OCI-LY3 (cell line): Measurements from ENCODE around the gene PTTG1IP.

Experiments
- H2AFZ ChIP-seq: fragments of 200-600, 300-600 bp; shearing (Covaris generic); 2 replicates; pipeline ENCODE4 v1.6.0; 2014; ENCODE audit warnings: antibody characterized with exemption, low read depth, low read length
- H3K27ac ChIP-seq: fragments of 200-600, 300-600 bp; sonication (generic); 2 replicates; pipeline ENCODE4 v1.5.1; 2014; ENCODE audit warnings: mild to moderate bottlenecking, low read length, moderate library complexity, mixed read lengths
- H3K27me3 ChIP-seq: fragments of 200-600, 300-600 bp; sonication (generic); 2 replicates; pipeline ENCODE4 v1.6.1; 2014; ENCODE audit warnings: low read depth, low read length, mixed read lengths
- H3K36me3 ChIP-seq: fragments of 200-600, 300-600 bp; sonication (generic); replicated peaks from 2 replicates; pipeline ENCODE3; 2014; ENCODE audit warnings: low read depth, low read length, mixed read lengths
- H3K4me1 ChIP-seq: fragments of 300-600, 200-600 bp; sonication (generic); 2 replicates; pipeline ENCODE4 v1.6.1; 2014; ENCODE audit warnings: low read length, mixed read lengths
- H3K4me2 ChIP-seq: fragments of 200-600, 300-600 bp; sonication (generic); 2 replicates; pipeline ENCODE4 v1.6.1; 2014; ENCODE audit warnings: low read length, mixed read lengths
- H3K4me3 ChIP-seq: fragments of 300-600, 200-600 bp; sonication (generic); 2 replicates; pipeline ENCODE4 v1.5.1; 2014; ENCODE audit warnings: antibody characterized with exemption, mild to moderate bottlenecking, low read length, moderate library complexity
- H3K79me2 ChIP-seq: fragments of 300-600, 200-600 bp; shearing (Covaris generic); 2 replicates; pipeline ENCODE4 v1.6.1; 2014; ENCODE audit warnings: mild to moderate bottlenecking, low read length, mixed read lengths
- H3K9ac ChIP-seq: fragments of 300-600, 200-600 bp; shearing (Covaris generic); 2 replicates; pipeline ENCODE4 v1.6.0; 2014; ENCODE audit warnings: mild to moderate bottlenecking, low read length, moderate library complexity
- H3K9me3 ChIP-seq: fragments of 200-600, 300-600 bp; shearing (Covaris generic); 2 replicates; pipeline ENCODE4 v1.6.1; 2014; ENCODE audit warnings: low read length, mixed read lengths; ENCODE audit not compliant: insufficient read depth
- H4K20me1 ChIP-seq: fragments of 200-600, 300-600 bp; sonication (generic); 2 replicates; pipeline ENCODE4 v1.6.1; 2016; ENCODE audit warnings: low read length, mixed read lengths; ENCODE audit not compliant: insufficient read depth
- EZH2phosphoT487 ChIP-seq: fragments of 200-600 bp; shearing (Covaris generic); IDR thresholded peaks from 2 replicates; pipeline ENCODE4 v1.6.1; 2018; ENCODE audit warnings: antibody characterized with exemption, mixed run types, low read depth
- TF ChIP-seq, protein P1 (sequence below): fragments of 200-600, 300-600 bp; sonication (generic); IDR thresholded peaks from 2 replicates; pipeline ENCODE4 v1.5.1; 2014; ENCODE audit warnings: antibody characterized with exemption, low read length, low read depth

Gene PTTG1IP

DNA sequence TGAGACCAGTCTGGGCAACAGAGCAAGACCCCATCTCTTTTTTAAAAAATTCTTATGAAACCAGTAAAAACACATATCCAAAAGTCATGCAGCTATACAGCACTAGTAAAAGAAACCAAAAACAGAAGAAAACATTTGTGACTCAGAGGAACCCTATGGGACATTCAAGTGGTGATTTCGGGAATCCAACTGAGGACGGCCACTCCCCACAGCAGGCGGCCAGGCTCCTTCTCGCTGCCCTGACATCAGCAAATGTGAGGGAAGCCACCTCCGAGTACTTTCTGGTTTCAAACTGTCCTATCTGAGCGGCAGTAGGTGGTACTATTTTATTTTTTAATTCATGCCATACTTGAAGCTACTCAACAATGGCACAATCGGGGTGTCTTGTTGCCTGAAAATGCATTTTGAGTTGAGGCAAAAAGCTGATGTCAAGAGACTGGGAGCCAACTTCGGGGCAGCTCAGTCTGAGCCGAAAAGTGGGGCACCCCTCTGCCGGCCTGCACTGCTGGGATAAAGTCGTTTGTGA lies 58.9 kb downstream of the PTTG1IP start:
- Histone ChIP-seq H3K79me2 (peaks cover 73% of the 10 kb centered on the region), H4K20me1 (peaks cover 34% of the 10 kb centered on the region), H3K27ac (no peak overlapping the region), H2AFZ (no peak overlapping the region), H3K4me3 (no peak overlapping the region), H3K4me1 (peaks cover 10% of the 10 kb centered on the region), H3K27me3 (no peaks in the 10 kb centered on the region), H3K9me3 (no peaks in the 10 kb centered on the region; the same call in 1 of the 2 replicates), H3K4me2 (no peak overlapping the region), H3K9ac (no peak overlapping the region), H3K36me3 (no peaks in the 10 kb centered on the region)
- TF ChIP-seq, protein P1, sequence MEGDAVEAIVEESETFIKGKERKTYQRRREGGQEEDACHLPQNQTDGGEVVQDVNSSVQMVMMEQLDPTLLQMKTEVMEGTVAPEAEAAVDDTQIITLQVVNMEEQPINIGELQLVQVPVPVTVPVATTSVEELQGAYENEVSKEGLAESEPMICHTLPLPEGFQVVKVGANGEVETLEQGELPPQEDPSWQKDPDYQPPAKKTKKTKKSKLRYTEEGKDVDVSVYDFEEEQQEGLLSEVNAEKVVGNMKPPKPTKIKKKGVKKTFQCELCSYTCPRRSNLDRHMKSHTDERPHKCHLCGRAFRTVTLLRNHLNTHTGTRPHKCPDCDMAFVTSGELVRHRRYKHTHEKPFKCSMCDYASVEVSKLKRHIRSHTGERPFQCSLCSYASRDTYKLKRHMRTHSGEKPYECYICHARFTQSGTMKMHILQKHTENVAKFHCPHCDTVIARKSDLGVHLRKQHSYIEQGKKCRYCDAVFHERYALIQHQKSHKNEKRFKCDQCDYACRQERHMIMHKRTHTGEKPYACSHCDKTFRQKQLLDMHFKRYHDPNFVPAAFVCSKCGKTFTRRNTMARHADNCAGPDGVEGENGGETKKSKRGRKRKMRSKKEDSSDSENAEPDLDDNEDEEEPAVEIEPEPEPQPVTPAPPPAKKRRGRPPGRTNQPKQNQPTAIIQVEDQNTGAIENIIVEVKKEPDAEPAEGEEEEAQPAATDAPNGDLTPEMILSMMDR, result no peak
- no peak for TF ChIP-seq EZH2phosphoT487

DNA sequence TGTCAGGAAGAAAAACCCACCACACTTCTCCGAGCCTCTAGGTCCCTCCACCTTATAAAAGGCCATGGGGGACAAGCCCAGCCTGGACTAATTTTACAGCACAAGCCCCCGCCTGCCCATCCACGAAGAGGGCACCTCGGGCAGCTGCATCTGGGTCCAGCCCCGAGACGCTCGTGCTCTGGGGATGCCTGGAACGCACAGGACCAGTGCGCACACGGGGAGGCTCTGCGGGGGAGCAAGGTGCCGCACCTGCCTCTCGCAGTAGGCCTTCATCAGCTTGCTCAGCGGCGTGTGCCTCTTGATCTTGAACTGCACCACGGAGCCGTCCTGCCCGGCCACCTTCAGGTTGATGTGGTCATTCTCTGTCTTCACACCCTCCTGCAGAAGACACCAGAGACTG lies 59.8 kb downstream of the PTTG1IP start:
- Histone ChIP-seq H3K27me3 (no peaks in the 10 kb centered on the region), H3K9ac (no peak overlapping the region), H3K79me2 (peaks cover 73% of the 10 kb centered on the region), H3K4me1 (peaks cover 7% of the 10 kb centered on the region), H3K4me3 (no peak overlapping the region), H2AFZ (no peak overlapping the region), H3K27ac (no peak overlapping the region), H3K9me3 (no peaks in the 10 kb centered on the region), H3K36me3 (no peaks in the 10 kb centered on the region), H3K4me2 (no peak overlapping the region), H4K20me1 (peaks cover 34% of the 10 kb centered on the region)
- TF ChIP-seq, protein P1, result no peak
- TF ChIP-seq EZH2phosphoT487, result no peak

DNA sequence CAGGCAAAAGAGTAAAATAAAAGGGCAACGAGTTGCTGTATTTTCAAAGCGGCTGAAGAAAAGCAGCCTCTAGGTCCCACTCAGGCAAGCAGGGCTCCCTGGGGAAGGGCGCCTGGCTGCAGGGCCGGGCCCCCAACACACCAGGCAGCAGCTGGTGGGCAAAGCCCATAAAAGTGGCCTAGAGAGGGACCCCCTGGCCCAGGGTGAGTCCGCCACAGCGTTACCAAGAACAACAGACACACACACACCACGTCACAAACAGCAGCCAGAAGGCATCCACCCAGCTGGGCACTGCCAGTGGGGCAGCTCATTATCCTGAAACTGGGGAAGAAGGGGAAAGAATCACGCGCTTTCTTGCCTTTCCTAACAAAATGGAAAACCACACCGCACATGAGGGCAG lies 60.3 kb downstream of the PTTG1IP start:
- Histone ChIP-seq H3K4me2 (no peak overlapping the region), H3K9me3 (no peaks in the 10 kb centered on the region), H3K9ac (no peak overlapping the region), H2AFZ (no peak overlapping the region), H3K79me2 (peaks cover 73% of the 10 kb centered on the region), H3K4me3 (no peak overlapping the region), H3K4me1 (peaks cover 4% of the 10 kb centered on the region), H4K20me1 (peaks cover 34% of the 10 kb centered on the region), H3K36me3 (no peaks in the 10 kb centered on the region), H3K27me3 (no peaks in the 10 kb centered on the region), H3K27ac (no peak overlapping the region)
- no peak for TF ChIP-seq EZH2phosphoT487
- TF ChIP-seq, protein P1, result no peak

DNA sequence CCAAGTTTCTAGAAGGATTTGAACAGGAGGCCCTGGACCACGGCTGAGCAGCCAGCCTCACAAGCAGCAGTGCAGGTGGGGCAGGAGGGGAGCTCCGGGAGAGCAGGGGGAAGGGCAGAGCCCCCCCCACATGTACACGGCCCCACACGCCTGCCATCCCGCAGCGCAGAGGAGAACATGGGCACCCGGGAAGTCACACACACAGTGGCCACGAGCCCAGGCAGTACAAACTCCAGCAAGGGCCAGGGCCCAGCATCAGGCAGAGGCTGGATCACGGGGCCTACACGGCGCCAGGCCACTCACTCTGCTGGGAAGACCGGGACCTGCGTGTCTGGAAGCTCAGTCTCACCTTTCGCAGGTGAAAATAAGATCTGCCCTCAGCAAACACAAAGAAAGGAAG lies 60.9 kb downstream of the PTTG1IP start:
- TF ChIP-seq, protein P1, result no peak
- TF ChIP-seq EZH2phosphoT487, result no peak
- no peaks in the 10 kb centered on the region for H3K36me3 ChIP-seq
- peaks cover 4% of the 10 kb centered on the region for H3K4me1 ChIP-seq
- H3K4me2 ChIP-seq, result no peak overlapping the region
- H3K27ac ChIP-seq, result no peak overlapping the region
- H3K27me3 ChIP-seq, result no peaks in the 10 kb centered on the region
- peaks cover 73% of the 10 kb centered on the region for H3K79me2 ChIP-seq
- no peaks in the 10 kb centered on the region for H3K9me3 ChIP-seq
- no peak overlapping the region for H2AFZ ChIP-seq
- no peak overlapping the region for H3K9ac ChIP-seq
- H3K4me3 ChIP-seq, result no peak overlapping the region
- peaks cover 34% of the 10 kb centered on the region for H4K20me1 ChIP-seq
